OCI-LY7 (cell line): ENCODE data around the gene CCDC13. TPM values are rescaled to one million over a fixed set of nuclear protein-coding genes. Genes with fewer than 3 reads are reported as not detected.

Experiments
- BruUV-seq: library from RNA; stranded (reverse); fragments of 400-500 nt; replicated peaks from 2 replicates; lab custom pipeline; 2021; lab: Mats Ljungman, UMichigan
- CTCF ChIA-PET: fragments of 300-600 bp; sonication (Branson Sonifier 250); formaldehyde crosslinking; loops from one replicate; lab custom pipeline; 2022; ENCODE audit warnings: antibody characterized with exemption; ENCODE audit not compliant: unreplicated experiment; lab: Charles Lee
- POLR2A ChIA-PET: fragments of 300-600 bp; sonication (Branson Sonifier 250); formaldehyde crosslinking; loops from one replicate; lab custom pipeline; 2022; ENCODE audit warnings: antibody characterized with exemption; lab: Charles Lee
- DNase-seq: peaks from one replicate; pipeline ENCODE4 v3.0.0-alpha.2; 2015; ENCODE audit warnings: low spot score
- H2AFZ ChIP-seq: fragments of 200-600 bp; sonication (generic), shearing (Covaris generic); 2 replicates; pipeline ENCODE4 v1.6.1; 2014; ENCODE audit warnings: mild to moderate bottlenecking, antibody characterized with exemption, low read length, moderate library complexity
- H3K27ac ChIP-seq: fragments of 200-600 bp; sonication (generic); 2 replicates; pipeline ENCODE4 v1.5.1; 2014; ENCODE audit warnings: mixed run types, low read depth, mild to moderate bottlenecking, moderate library complexity, low read length, inconsistent platforms; ENCODE audit not compliant: poor library complexity, severe bottlenecking
- H3K36me3 ChIP-seq: fragments of 200-600 bp; sonication (generic); 2 replicates; pipeline ENCODE4 v1.6.1; 2014; ENCODE audit warnings: mild to moderate bottlenecking, antibody characterized with exemption, low read length, moderate library complexity, mixed read lengths; ENCODE audit not compliant: insufficient read depth
- H3K4me1 ChIP-seq: fragments of 200-600 bp; sonication (generic); 2 replicates; pipeline ENCODE4 v1.5.1; 2014; ENCODE audit warnings: mild to moderate bottlenecking, low read length; ENCODE audit not compliant: insufficient read depth, poor library complexity, severe bottlenecking
- H3K4me2 ChIP-seq: fragments of 200-600 bp; sonication (generic); 2 replicates; pipeline ENCODE4 v1.6.1; 2014; ENCODE audit warnings: mild to moderate bottlenecking, low read length
- H3K4me3 ChIP-seq: fragments of 200-600 bp; sonication (generic); 2 replicates; pipeline ENCODE4 v1.5.1; 2014; ENCODE audit warnings: mild to moderate bottlenecking, low read depth, low read length; ENCODE audit not compliant: poor library complexity, severe bottlenecking
- H3K79me2 ChIP-seq: fragments of 200-600 bp; sonication (generic); 2 replicates; pipeline ENCODE4 v1.6.1; 2016; ENCODE audit warnings: low read depth, mild to moderate bottlenecking, low read length, moderate library complexity, mixed read lengths; ENCODE audit not compliant: insufficient read depth
- H3K9me2 ChIP-seq: fragments of 200-600 bp; sonication (generic); 2 replicates; pipeline ENCODE4 v1.6.1; 2016; ENCODE audit warnings: mild to moderate bottlenecking, low read length, mixed read lengths; ENCODE audit not compliant: insufficient read depth
- H3K9me3 ChIP-seq: fragments of 200-600 bp; sonication (generic); 2 replicates; pipeline ENCODE4 v1.6.1; 2014; ENCODE audit warnings: mild to moderate bottlenecking, mixed run types, low read length, mixed read lengths
- H4K20me1 ChIP-seq: fragments of 200-600 bp; sonication (generic); 2 replicates; pipeline ENCODE4 v1.6.1; 2014; ENCODE audit warnings: mild to moderate bottlenecking, antibody characterized with exemption, low read length, moderate library complexity, mixed read lengths; ENCODE audit not compliant: insufficient read depth
- EZH2phosphoT487 ChIP-seq: fragments of 200-600 bp; sonication (generic); IDR thresholded peaks from 2 replicates; pipeline ENCODE4 v1.6.1; 2018; ENCODE audit warnings: low read depth, borderline replicate concordance, mild to moderate bottlenecking, mixed run types, antibody characterized with exemption, low read length, moderate library complexity, mixed read lengths
- intact Hi-C: fragments of 100-400 bp; cut with micrococcal nuclease; formaldehyde crosslinking; loops from one replicate; pipeline ENCODE4 v1.10.0; 2022; ENCODE audit not compliant: unreplicated experiment
- total RNA-seq, 2 experiments: library from RNA; depleted of rRNA in 1 of 2; stranded (reverse); fragments of >200 nt in 1 of 2; shearing (Covaris generic) in 1 of 2; gene quantifications; 2 replicates each; pipeline ENCODE4 v1.2.3, GENCODE V29; 2014 to 2022
- TF ChIP-seq, protein P1 (sequence below): fragments of 200-600 bp; sonication (generic); conservative IDR thresholded peaks from 2 replicates; pipeline ENCODE4 v1.5.1; 2014; ENCODE audit warnings: mild to moderate bottlenecking, antibody characterized with exemption, low read length, moderate library complexity, mixed read lengths

CCDC13 gene
- total RNA-seq, 2 experiments from 2014 or later, result 1.4 TPM; not detected in 1

DNA sequence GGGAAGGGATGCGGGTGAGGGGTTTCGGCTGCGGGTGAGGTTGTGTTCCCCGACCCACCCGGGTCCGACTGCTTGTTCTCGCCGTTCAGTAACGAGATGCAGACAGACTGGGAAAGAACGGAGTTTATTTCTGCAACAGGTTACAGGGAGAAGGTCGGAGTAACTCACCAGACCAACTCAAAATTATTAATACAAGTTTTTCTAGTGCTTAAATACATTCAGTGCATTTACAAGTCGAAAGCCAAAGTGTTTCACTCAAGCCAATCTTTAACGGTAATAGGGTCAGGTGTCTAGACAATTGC is 31.7 kb upstream of the CCDC13 start:
- intact Hi-C loops, result no loop called here
- Histone ChIP-seq H4K20me1 (peaks cover 8% of the 10 kb centered on the region; the same call in 1 of the 2 replicates), H3K4me1 (peaks cover 26% of the 10 kb centered on the region), H3K9me2 (no peaks in the 10 kb centered on the region), H3K79me2 (peaks cover 43% of the 10 kb centered on the region), H3K4me3 (peak overlapping the region; percentile 93), H2AFZ (peak overlapping the region; percentile 98), H3K27ac (no peak overlapping the region), H3K4me2 (peak overlapping the region; percentile 84), H3K9me3 (no peaks in the 10 kb centered on the region), H3K36me3 (peaks cover 27% of the 10 kb centered on the region)
- ChIA-PET POLR2A (interaction anchor here (0.6 kb wide), 1 partner anchor 24 kb away, joined by 3 read pairs; no protein-coding TSS in a partner anchor), CTCF (no interaction called here)
- DNase-seq, result no peak
- BruUV-seq, result no TSS peak
- TF ChIP-seq, protein P1, sequence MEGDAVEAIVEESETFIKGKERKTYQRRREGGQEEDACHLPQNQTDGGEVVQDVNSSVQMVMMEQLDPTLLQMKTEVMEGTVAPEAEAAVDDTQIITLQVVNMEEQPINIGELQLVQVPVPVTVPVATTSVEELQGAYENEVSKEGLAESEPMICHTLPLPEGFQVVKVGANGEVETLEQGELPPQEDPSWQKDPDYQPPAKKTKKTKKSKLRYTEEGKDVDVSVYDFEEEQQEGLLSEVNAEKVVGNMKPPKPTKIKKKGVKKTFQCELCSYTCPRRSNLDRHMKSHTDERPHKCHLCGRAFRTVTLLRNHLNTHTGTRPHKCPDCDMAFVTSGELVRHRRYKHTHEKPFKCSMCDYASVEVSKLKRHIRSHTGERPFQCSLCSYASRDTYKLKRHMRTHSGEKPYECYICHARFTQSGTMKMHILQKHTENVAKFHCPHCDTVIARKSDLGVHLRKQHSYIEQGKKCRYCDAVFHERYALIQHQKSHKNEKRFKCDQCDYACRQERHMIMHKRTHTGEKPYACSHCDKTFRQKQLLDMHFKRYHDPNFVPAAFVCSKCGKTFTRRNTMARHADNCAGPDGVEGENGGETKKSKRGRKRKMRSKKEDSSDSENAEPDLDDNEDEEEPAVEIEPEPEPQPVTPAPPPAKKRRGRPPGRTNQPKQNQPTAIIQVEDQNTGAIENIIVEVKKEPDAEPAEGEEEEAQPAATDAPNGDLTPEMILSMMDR, result no peak
- no peak for TF ChIP-seq EZH2phosphoT487

DNA sequence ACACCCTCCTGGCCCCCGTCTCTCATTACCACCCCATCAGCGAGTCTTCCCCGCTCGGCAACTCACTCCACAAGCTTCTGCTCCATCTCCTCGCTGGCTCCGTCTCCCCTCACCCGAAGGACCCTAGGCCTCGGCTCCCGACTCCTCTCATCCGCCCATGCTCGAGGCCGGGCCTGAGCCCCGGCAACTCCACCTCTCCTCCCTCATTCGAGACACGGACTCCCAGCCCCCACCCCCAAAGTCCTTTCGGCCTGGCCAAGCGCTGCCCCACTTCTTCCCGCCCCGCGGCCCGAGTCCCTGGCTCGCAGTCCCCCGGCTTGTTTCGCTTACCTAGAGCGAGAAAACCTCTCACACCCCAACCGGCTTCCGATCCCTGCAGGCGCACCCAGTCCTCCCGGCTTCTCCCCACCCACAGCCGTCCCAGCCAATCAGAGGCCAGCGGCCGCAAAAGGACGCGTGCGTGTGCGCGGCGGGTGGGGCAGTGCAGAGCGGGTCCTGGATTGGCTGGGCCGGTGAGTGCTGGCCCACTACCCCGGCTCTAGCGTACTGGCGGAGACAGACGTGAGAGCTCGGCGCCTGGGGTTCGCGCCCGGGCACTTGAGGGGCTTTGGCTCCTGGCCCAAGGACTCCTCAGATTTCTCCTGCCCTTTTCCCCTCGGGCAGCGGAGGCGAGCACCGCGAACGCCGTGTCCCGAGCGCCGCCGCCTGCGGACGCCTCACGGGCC is 31.2 kb upstream of the CCDC13 start, which contains the start of gene HIGD1A:
Gene HIGD1A (minus strand): TSS at position 385 of the 725 bp plus-strand sequence. CDS start 10,237 bp downstream, outside the sequence.
- DNase-seq, result peak; percentile 95
- POLR2A ChIA-PET, result interaction anchor here (0.6 to 1.3 kb wide), 5 partner anchors 10 to 221 kb away, joined by 3 to 4 read pairs (median 3); no protein-coding TSS in a partner anchor
- Histone ChIP-seq H3K4me2 (peak within 1 kb of the TSS; percentile 96), H3K9me2 (no peaks in the 10 kb centered on the region), H3K4me1 (peaks cover 26% of the 10 kb centered on the region), H3K79me2 (peaks cover 48% of the 10 kb centered on the region), H3K27ac (peak within 1 kb of the TSS; percentile 73), H4K20me1 (peaks cover 8% of the 10 kb centered on the region; the same call in 1 of the 2 replicates), H3K4me3 (peak within 1 kb of the TSS; percentile 93), H2AFZ (peak within 1 kb of the TSS; percentile 98), H3K9me3 (no peaks in the 10 kb centered on the region), H3K36me3 (peaks cover 32% of the 10 kb centered on the region)
- BruUV-seq, result no TSS peak
- TF ChIP-seq EZH2phosphoT487, result no peak
- TF ChIP-seq, protein P1, result no peak
- CTCF ChIA-PET, result no interaction called here
- intact Hi-C loops, result no loop called here
